ENCODE results near the gene ATP5PD.

GRCh38 chr17:75006653-75007052, 40.1 kb downstream of the ATP5PD start:
- TF ChIP-seq, protein P1, sequence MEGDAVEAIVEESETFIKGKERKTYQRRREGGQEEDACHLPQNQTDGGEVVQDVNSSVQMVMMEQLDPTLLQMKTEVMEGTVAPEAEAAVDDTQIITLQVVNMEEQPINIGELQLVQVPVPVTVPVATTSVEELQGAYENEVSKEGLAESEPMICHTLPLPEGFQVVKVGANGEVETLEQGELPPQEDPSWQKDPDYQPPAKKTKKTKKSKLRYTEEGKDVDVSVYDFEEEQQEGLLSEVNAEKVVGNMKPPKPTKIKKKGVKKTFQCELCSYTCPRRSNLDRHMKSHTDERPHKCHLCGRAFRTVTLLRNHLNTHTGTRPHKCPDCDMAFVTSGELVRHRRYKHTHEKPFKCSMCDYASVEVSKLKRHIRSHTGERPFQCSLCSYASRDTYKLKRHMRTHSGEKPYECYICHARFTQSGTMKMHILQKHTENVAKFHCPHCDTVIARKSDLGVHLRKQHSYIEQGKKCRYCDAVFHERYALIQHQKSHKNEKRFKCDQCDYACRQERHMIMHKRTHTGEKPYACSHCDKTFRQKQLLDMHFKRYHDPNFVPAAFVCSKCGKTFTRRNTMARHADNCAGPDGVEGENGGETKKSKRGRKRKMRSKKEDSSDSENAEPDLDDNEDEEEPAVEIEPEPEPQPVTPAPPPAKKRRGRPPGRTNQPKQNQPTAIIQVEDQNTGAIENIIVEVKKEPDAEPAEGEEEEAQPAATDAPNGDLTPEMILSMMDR (IDR thresholded peaks at IDR 0.05; ENCODE audit: low read depth, low read length, poor library complexity, severe bottlenecking): no peak
- no peak for TF ChIP-seq EZH2phosphoT487 (IDR thresholded peaks at IDR 0.05; ENCODE audit: borderline replicate concordance, low read length)

All from DOHH2 (cell line).